Activated CD4-positive, alpha-beta T cell treated with anti-CD3 and anti-CD28 coated beads for 24 hours (primary cell): ENCODE results near the gene RGS6.

ENCODE experiments used
- DNase-seq, 2 donors: peaks; one replicate each; pipeline ENCODE4 v3.0.0-alpha.2; 2020; ENCODE audit warnings: low read depth in 2 of 2

The RGS6 gene

GRCh38 chr14:72523424-72524294 lies 591.4 kb downstream of the RGS6 start:
- no peak for DNase-seq

DNA sequence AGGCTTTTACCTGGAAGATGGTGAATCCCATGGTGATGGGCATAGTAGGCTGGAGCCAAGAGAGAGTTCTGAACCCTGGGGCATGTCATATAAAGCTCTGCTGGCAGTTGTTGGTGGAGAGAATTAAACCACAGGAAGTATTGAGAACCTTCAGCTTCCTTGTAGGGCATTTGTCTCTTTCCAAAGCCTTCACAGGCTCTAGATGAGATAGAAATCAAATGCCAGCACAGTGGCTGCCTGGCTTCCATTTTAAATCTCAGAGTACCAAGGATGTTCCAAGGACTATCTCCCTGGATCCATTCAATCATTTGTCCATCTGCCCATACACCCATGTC lies 592.0 kb downstream of the RGS6 start:
- no peak for DNase-seq

DNA sequence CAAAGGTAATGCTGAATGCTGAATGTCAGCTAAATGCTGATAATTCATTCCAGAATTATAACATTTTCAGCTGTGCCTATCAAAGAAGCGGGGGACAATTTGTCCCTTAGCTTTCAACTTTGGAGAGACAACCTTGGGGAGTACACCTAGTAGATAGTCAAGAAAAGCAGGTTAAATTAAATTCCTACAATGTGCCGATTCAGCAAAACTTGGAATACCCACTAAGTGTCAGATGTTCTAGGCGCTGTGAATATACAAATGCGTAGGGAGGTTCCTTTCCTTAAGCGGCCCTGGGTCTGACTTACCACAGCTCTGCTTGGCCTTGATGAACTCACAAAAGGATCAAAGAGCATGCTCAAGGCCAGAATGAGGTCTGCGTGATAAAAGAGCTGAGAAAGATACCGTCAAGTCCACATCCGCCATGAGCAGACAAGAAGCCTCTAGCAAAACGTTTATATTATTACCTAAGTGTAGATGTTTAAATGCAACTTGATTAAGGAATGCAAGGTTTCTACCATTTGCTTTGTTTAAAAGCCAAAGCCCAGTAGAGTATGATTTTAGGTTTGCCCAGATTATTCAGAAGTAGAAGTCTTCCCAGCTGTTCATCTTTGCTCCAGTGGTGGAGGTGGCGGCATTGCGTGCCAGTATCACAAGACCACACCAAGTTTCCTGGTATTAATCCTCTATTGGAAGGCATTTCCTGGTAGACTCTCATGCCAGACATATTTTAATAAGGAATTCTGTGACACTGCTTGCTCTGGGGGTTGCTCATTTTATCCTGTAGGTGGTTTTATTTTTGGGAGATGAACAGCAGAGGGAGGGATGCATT lies 593.1 kb downstream of the RGS6 start:
- DNase-seq = no peak

GRCh38 chr14:72527591-72527990 lies 595.4 kb downstream of the RGS6 start:
- DNase-seq = no peak

- no peak for DNase-seq
Measured at GRCh38 chr14:72528059-72528862, 596.0 kb downstream of the RGS6 start.

GRCh38 chr14:72528863-72529175 lies 596.6 kb downstream of the RGS6 start:
- DNase-seq = no peak

DNA sequence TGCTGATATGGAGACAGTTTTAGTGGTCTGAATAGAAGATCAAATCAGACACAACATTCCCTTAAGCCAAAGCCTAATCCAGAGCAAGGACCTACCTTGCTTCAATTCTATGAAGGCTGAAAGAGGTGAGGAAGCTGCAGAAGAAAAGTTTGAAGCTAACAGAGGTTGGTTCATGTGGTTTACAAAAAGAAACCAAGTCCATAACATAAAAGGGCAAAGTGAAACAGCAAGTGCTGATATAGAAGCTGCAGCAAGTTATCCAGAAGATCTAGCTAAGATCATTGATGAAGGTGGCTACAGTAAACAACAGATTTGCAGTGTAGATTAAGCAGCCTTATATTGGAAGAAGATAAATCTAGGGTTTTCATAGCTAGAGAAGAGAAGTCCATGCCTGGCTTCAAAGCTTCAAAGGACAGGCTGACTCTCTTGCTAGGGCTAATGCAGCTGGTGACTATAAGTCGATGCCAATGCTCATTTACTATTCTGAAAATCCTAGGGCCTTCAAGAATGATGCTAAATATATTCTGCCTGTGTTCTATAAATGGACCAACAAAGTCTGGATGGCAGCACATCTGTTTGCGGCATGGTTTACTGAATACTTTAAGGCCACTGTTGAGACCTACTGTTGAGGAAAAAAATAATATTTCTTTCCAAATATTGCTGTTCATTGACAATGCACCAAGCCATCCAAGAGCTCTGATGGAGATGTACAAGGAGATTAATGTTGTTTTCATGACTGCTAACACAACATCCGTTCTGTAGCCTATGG lies 600.6 kb downstream of the RGS6 start:
- DNase-seq = no peak

GRCh38 chr14:72535485-72535884 lies 603.3 kb downstream of the RGS6 start:
- DNase-seq = no peak

DNA sequence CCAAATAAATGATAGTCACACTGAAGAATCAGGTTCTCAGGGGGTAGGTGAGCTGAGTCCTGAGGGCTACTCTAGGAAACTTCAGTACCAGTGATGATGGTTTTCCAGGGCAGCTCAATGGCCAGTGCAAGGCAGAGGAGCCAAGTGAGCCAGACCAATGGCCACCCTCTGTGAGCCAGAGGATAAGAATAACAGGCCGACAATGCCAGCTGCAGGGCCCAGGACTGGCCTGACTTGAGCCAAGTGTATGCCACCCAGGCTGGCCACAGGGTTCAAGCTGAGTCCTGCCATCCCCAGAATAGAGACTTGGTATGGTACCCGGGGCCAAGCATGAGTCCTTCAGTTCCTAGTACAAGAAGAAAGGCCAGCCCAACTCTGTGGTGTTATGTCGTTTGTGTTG lies 606.2 kb downstream of the RGS6 start:
- no peak for DNase-seq

DNA sequence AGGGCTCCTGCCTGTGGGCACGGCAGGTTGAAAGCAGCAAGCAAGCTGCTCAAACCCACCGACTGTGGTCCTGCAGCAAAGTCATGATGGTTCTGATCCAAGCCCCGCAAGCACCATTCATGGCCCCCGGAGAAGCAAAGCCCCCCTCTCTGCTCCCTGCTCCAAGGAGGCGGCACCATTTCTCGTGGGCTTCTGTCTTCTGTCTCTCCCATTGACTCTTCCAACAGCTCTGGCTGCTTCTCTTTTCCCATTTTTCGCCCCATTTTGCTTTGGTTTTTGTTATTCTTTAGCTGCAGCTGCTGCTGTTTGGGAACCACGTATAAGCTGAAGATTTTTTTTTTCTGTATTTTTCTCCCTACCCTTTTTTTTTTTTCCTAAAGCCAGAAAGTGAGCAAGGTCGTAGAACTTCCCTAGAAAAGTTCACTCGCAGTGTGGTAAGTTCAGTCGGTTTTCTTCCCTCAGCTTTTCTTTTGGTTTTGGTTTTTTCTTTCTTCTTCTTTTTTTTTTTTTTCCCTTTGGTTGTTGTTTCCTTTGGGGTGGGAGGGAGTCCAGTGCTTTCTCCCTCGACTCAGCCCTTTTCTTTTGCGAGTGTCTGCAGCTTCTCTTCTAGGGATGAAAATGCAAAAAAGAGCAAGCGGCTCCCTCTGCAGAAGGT lies 607.6 kb downstream of the RGS6 start:
- DNase-seq = no peak

GRCh38 chr14:72540836-72541235 lies 608.6 kb downstream of the RGS6 start:
- no peak for DNase-seq

GRCh38 chr14:72541546-72541945 lies 609.3 kb downstream of the RGS6 start:
- no peak for DNase-seq

DNA sequence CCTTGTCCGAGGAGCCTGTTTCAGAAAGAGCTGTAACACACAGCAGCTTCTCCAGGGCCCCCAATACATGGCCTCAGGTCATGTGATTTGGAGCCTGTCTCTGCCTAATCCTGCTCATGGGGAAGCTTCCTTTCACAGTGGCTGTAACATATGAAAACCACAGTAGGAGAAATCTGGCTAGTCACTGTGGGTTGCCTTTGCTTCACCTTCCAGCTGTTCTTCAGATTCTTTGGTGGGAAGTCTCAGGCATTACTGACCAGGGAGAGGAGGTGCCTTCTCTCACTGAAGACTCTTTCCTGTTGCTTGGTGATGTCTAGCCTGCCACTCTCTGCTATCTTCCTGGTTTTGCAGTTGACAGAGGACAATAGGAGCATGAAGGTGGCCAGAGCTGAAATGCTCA lies 611.1 kb downstream of the RGS6 start:
- DNase-seq = no peak

GRCh38 chr14:72544615-72545387 lies 612.6 kb downstream of the RGS6 start:
- DNase-seq = no peak

DNA sequence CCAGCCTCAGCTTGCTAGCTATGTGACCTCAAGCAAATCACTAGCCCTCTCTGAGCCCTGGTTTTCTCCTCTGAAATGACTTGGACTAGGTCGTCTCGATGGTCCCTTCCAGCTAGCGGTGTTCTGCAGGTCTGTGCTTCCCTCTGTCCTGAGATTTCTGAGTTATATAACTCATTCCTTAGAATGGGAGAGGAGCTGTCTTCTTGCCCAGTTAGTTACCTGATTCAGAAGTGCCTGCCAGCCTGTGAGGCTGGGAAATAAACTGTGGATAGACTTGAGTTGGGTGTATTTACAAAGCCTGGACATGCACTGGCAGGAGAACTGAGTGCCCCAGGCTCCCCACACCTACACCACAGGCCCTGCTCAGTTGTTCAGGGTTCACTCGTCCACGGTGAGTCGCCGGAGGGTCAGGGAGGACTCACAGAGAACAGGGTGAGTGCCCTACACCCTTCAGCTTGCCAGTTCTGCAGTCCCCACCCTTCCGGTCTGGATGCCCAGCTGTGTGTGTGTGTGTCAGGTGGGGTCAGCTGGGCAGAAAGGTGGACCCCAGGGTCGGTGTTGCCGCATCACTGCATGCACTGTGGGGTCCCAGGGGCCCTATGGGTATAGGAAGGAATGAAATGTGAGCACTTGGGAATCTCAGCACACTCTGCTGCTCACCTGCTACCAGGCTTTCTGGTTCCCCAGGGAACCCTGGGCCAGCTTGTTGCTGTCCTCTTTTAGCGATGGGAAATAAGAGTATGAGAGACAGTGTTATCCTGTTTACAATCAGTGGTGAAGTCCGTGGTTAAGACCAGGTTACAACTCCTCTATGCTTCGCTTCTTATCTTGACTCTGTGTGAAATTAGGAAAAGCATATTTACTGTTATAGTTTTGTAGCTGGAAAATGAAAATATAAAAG lies 613.4 kb downstream of the RGS6 start:
- DNase-seq = no peak

DNA sequence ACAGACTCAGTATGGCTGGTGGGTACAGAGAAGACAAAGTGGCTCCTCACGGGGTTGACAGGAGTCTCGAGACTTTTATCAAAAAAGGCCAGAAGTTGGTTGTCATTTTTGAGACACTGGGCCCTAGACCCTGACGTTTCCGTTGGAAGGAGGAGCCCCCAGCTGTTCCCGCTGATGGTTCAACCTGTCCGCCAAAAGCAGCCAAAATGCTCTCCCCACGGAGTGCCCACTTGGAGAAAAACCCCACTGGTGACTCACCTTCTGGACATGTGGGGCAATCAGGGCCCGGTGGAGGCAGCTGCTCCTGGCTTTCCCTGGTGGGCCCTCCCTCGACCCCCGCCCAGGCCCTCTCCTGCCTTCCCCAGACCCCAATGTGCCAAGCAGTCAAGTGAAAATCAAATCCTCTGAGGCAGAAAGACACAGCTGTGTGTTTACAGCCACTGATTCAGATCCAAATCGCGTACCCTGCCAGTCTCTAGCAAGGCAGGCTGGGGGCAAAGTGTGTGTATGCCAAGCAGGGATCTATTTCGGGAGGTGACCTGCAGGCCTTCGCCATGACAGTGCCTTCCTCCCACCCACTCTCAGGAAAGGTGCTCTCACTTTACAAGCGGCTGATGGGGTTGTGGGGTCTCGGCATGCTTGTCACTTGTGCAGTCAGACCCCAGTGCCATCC lies 614.3 kb downstream of the RGS6 start:
- no peak for DNase-seq

DNA sequence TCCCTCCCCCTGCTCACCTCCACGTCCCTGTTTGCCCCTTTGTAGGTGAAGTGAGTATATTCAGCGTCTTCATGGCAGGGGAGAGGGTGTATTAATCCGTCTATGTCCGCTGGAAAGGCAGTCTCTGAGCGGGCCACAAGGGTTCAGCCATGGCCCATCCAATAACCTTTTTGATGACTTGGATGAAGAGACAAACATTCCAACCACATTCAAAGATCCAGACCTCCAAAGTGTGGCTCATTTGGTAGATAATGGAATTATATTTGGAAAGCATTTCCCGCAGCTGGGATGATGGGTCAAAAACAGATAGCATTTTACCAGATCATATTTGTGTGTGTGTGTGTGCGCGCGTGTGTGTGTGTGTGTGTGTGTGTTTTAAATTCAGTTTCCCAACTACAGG lies 615.8 kb downstream of the RGS6 start:
- DNase-seq = no peak

- no peak for DNase-seq
Measured at GRCh38 chr14:72549026-72549425, 616.8 kb downstream of the RGS6 start.

- no peak for DNase-seq
Measured at GRCh38 chr14:72549854-72550253, 617.6 kb downstream of the RGS6 start.
